Liver (tissue), 9 donors: ENCODE results near the gene SDK2. TPM values are rescaled to one million over a fixed set of nuclear protein-coding genes. Genes with fewer than 3 reads are reported as not detected.

Experiments
- DNase-seq: peaks from one replicate; pipeline ENCODE4 v3.0.0-alpha.2; 2017; ENCODE audit warnings: low spot score
- H3K27ac ChIP-seq, 2 donors: one replicate each; pipeline ENCODE4 v1.7.0; 2013; ENCODE audit warnings: inconsistent platforms in 2 of 2, low read length in 2 of 2, control low read depth in 1 of 2, low read depth in 1 of 2, mild to moderate bottlenecking in 1 of 2
- H3K27me3 ChIP-seq, 4 donors: one replicate each; pipeline versions ENCODE4 v1.6.1 to v1.7.0; 2013; ENCODE audit warnings: low read length in 3 of 4, inconsistent platforms in 1 of 4, mild to moderate bottlenecking in 1 of 4, moderate library complexity in 1 of 4; ENCODE audit not compliant: control insufficient read depth in 4 of 4, insufficient read depth in 4 of 4
- H3K36me3 ChIP-seq, 4 donors: one replicate each; pipeline versions ENCODE4 v1.6.1 to v1.7.0; 2013; ENCODE audit warnings: low read length in 3 of 4, mild to moderate bottlenecking in 3 of 4, low read depth in 1 of 4, moderate library complexity in 1 of 4; ENCODE audit not compliant: control insufficient read depth in 4 of 4, insufficient read depth in 3 of 4
- H3K4me1 ChIP-seq, 4 donors: one replicate each; pipeline versions ENCODE4 v1.6.1 to v1.7.0; 2013; ENCODE audit warnings: low read length in 3 of 4, mild to moderate bottlenecking in 3 of 4, moderate library complexity in 1 of 4; ENCODE audit not compliant: control insufficient read depth in 4 of 4, insufficient read depth in 4 of 4
- H3K4me3 ChIP-seq, 3 donors: one replicate each; pipeline versions ENCODE4 v1.6.1 to v1.7.0; 2013; ENCODE audit warnings: low read length in 3 of 3, control low read depth in 1 of 3, low read depth in 1 of 3, mild to moderate bottlenecking in 1 of 3
- H3K9ac ChIP-seq, 2 donors: one replicate each; pipeline ENCODE4 v1.7.0; 2013; ENCODE audit warnings: low read length in 2 of 2, mild to moderate bottlenecking in 2 of 2, moderate library complexity in 2 of 2, control low read depth in 1 of 2, low read depth in 1 of 2
- H3K9me3 ChIP-seq, 4 donors: one replicate each; pipeline versions ENCODE4 v1.6.1 to v1.7.0; 2013; ENCODE audit warnings: low read length in 3 of 4; ENCODE audit not compliant: control insufficient read depth in 4 of 4
- ATF3 ChIP-seq: IDR thresholded peaks from 2 replicates; pipeline ENCODE4 v1.6.1; 2016; ENCODE audit warnings: antibody characterized with exemption
- CTCF ChIP-seq: fragments of 150-350 bp; IDR thresholded peaks from 2 replicates; pipeline ENCODE4 v1.5.1; 2017; ENCODE audit warnings: improper control_type of control experiment, low read depth, low read length; ENCODE audit not compliant: missing input control
- EGR1 ChIP-seq, 2 donors: IDR thresholded peaks; 2 replicates each; pipeline ENCODE4 v1.6.1; 2016 to 2018; ENCODE audit warnings: antibody characterized with exemption in 2 of 2, low read depth in 2 of 2
- FOXA1 ChIP-seq: IDR thresholded peaks from 2 replicates; pipeline ENCODE4 v1.6.1; 2016; ENCODE audit warnings: antibody characterized with exemption
- FOXA2 ChIP-seq: IDR thresholded peaks from 2 replicates; pipeline ENCODE4 v1.6.1; 2016; ENCODE audit warnings: antibody characterized with exemption
- GABPA ChIP-seq, 2 donors: IDR thresholded peaks in 1 of 2; conservative IDR thresholded peaks in 1 of 2; 2 replicates each; pipeline ENCODE4 v1.6.1; 2016; ENCODE audit warnings: antibody characterized with exemption in 2 of 2, mild to moderate bottlenecking in 1 of 2, moderate library complexity in 1 of 2
- HNF4A ChIP-seq, 2 donors: conservative IDR thresholded peaks; 2 replicates each; pipeline ENCODE4 v1.6.1; 2016; ENCODE audit warnings: antibody characterized with exemption in 2 of 2, mild to moderate bottlenecking in 2 of 2
- HNF4G ChIP-seq: IDR thresholded peaks from 2 replicates; pipeline ENCODE4 v1.6.1; 2016; ENCODE audit warnings: antibody characterized with exemption
- JUND ChIP-seq, 2 donors: IDR thresholded peaks; 2 replicates each; pipeline ENCODE4 v1.6.1; 2016; ENCODE audit warnings: antibody characterized with exemption in 2 of 2
- MAX ChIP-seq: IDR thresholded peaks from 2 replicates; pipeline ENCODE4 v1.6.1; 2016; ENCODE audit warnings: antibody characterized with exemption
- NR2F2 ChIP-seq: IDR thresholded peaks from 2 replicates; pipeline ENCODE4 v1.6.1; 2016; ENCODE audit warnings: antibody characterized with exemption
- RAD21 ChIP-seq, 2 donors: IDR thresholded peaks; 2 replicates each; pipeline ENCODE4 v1.6.1; 2016; ENCODE audit warnings: antibody characterized with exemption in 2 of 2, mild to moderate bottlenecking in 2 of 2
- REST ChIP-seq: IDR thresholded peaks from 2 replicates; pipeline ENCODE4 v1.6.1; 2016; ENCODE audit warnings: antibody characterized with exemption, mild to moderate bottlenecking
- RXRA ChIP-seq, 2 donors: IDR thresholded peaks; 2 replicates each; pipeline ENCODE4 v1.6.1; 2017 to 2018; ENCODE audit warnings: antibody characterized with exemption in 2 of 2, mild to moderate bottlenecking in 1 of 2
- SP1 ChIP-seq: IDR thresholded peaks from 2 replicates; pipeline ENCODE4 v1.6.1; 2018; ENCODE audit warnings: antibody characterized with exemption, mild to moderate bottlenecking
- TAF1 ChIP-seq: conservative IDR thresholded peaks from 2 replicates; pipeline ENCODE4 v1.6.1; 2016; ENCODE audit warnings: antibody characterized with exemption, mild to moderate bottlenecking
- YY1 ChIP-seq: IDR thresholded peaks from 2 replicates; pipeline ENCODE4 v1.6.1; 2016; ENCODE audit warnings: antibody characterized with exemption, mild to moderate bottlenecking
- WGBS: extraction: QIAGEN DNeasy Blood & Tissue Kit; methylation state at CpG from one replicate; pipeline ENCODE4 v1.1.7; 2013; 5-methylcytosine and 5-hydroxymethylcytosine counted together
- polyA plus RNA-seq, 2 donors: library from polyadenylated mRNA; stranded (reverse) in 1 of 2; unstranded in 1 of 2; fragments of 200-250 nt in 1 of 2; fragments of >200 nt in 1 of 2; fragmentation: Nextera tagmentation in 1 of 2; extraction: Ambion mirVana in 1 of 2; gene quantifications; one replicate each; pipeline versions ENCODE4 v1.2.1 to v1.2.3, GENCODE V29; 2013 to 2015
- total RNA-seq, 2 donors: library from RNA; depleted of rRNA; stranded (reverse); fragments of >200 nt; gene quantifications; one replicate each; pipeline ENCODE4 v1.2.3, GENCODE V29; 2014
- TF ChIP-seq, protein P1 (sequence below): IDR thresholded peaks from 2 replicates; pipeline ENCODE4 v1.6.1; 2016; ENCODE audit warnings: antibody characterized with exemption
- donor health status: healthy.
- donor health status: healthy.
- donor health status: healthy.
- donor health status: healthy.
- donor health status: healthy.

Gene SDK2
- total and polyA plus RNA-seq, 4 donors: 0.05 to 0.42 (median 0.10) TPM

- TF ChIP-seq GABPA (IDR thresholded peaks at IDR 0.05 in 1 of 2, conservative IDR thresholded peaks at IDR 0.05 in 1 of 2): no peak
- TF ChIP-seq RAD21 (IDR thresholded peaks at IDR 0.05): no peak
- TF ChIP-seq ATF3: no peak
- no peak for TF ChIP-seq EGR1 (IDR thresholded peaks at IDR 0.05; ENCODE audit: low read depth in 2 of 2)
- TF ChIP-seq RXRA (IDR thresholded peaks at IDR 0.05): no peak
- TF ChIP-seq MAX: no peak
- TF ChIP-seq SP1: no peak
- TF ChIP-seq TAF1: no peak
- TF ChIP-seq YY1: no peak
- WGBS: 87% methylated on average over 9 of the region's 9 CpGs
- H3K9me3 ChIP-seq: no peaks in the 10 kb centered on the region
Observed at GRCh38 chr17:73491648-73492047, 152.6 kb downstream of the SDK2 start.

GRCh38 chr17:73490851-73491250 lies 153.4 kb downstream of the SDK2 start:
- DNase-seq: no peak
- no peaks in the 10 kb centered on the region for H3K36me3 ChIP-seq
- no peak overlapping the region for H3K9ac ChIP-seq
- H3K27me3 ChIP-seq: peaks cover 0 to 3% (median 1%) of the 10 kb centered on the region in 4 donors
- 83% methylated on average over 3 of the region's 3 CpGs for WGBS
- no peaks in the 10 kb centered on the region for H3K4me1 ChIP-seq
- no peak overlapping the region for H3K27ac ChIP-seq
- no peak overlapping the region for H3K4me3 ChIP-seq
- H3K9me3 ChIP-seq: no peaks in the 10 kb centered on the region
- TF ChIP-seq HNF4A (conservative IDR thresholded peaks at IDR 0.05) (no peak), HNF4G (no peak), YY1 (no peak), RAD21 (IDR thresholded peaks at IDR 0.05) (no peak), SP1 (no peak), MAX (no peak), FOXA2 (no peak), NR2F2 (no peak), CTCF (no peak), REST (no peak), RXRA (IDR thresholded peaks at IDR 0.05) (no peak), FOXA1 (no peak), ATF3 (no peak), EGR1 (IDR thresholded peaks at IDR 0.05; ENCODE audit: low read depth in 2 of 2) (no peak), TAF1 (no peak), GABPA (IDR thresholded peaks at IDR 0.05 in 1 of 2, conservative IDR thresholded peaks at IDR 0.05 in 1 of 2) (no peak), JUND (IDR thresholded peaks at IDR 0.05) (no peak)
- TF ChIP-seq, protein P1, sequence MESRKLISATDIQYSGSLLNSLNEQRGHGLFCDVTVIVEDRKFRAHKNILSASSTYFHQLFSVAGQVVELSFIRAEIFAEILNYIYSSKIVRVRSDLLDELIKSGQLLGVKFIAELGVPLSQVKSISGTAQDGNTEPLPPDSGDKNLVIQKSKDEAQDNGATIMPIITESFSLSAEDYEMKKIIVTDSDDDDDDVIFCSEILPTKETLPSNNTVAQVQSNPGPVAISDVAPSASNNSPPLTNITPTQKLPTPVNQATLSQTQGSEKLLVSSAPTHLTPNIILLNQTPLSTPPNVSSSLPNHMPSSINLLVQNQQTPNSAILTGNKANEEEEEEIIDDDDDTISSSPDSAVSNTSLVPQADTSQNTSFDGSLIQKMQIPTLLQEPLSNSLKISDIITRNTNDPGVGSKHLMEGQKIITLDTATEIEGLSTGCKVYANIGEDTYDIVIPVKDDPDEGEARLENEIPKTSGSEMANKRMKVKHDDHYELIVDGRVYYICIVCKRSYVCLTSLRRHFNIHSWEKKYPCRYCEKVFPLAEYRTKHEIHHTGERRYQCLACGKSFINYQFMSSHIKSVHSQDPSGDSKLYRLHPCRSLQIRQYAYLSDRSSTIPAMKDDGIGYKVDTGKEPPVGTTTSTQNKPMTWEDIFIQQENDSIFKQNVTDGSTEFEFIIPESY: no peak

More at GRCh38 chr17:73491648-73492047, 152.6 kb downstream of the SDK2 start:
- DNase-seq: no peak
- Histone ChIP-seq H3K27me3 (peaks cover 0 to 3% (median 1%) of the 10 kb centered on the region in 4 donors), H3K27ac (no peak overlapping the region), H3K4me1 (no peaks in the 10 kb centered on the region), H3K36me3 (no peaks in the 10 kb centered on the region), H3K4me3 (no peak overlapping the region), H3K9ac (no peak overlapping the region)
